DND-41 (cell line): ENCODE data around the gene GPR15.

Experiments
- ATAC-seq: fragments of 200-7000 bp; cut with Tn5 transposase; 3 replicates; pipeline ENCODE4 v1.9.1; 2021; ENCODE audit warnings: low read depth; ENCODE audit not compliant: insufficient read depth
- DNase-seq: peaks from one replicate; pipeline ENCODE4 v3.0.0-alpha.2; 2020
- H2AFZ ChIP-seq: 2 replicates; pipeline ENCODE4 v1.6.0; 2012; ENCODE audit warnings: low read depth, low read length
- H3K27ac ChIP-seq: 2 replicates; pipeline ENCODE4 v1.5.1; 2012; ENCODE audit warnings: low read length, inconsistent platforms
- H3K27me3 ChIP-seq: fragments of 200-600 bp; sonication (generic); 2 replicates; pipeline ENCODE4 v1.6.0; 2012; ENCODE audit warnings: low read length, mild to moderate bottlenecking, inconsistent platforms; ENCODE audit not compliant: insufficient read depth, poor library complexity
- H3K36me3 ChIP-seq: 2 replicates; pipeline ENCODE4 v1.5.1; 2012; ENCODE audit warnings: low read length, inconsistent platforms; ENCODE audit not compliant: insufficient read depth
- H3K4me1 ChIP-seq: 2 replicates; pipeline ENCODE4 v1.5.1; 2012; ENCODE audit warnings: mild to moderate bottlenecking, low read length; ENCODE audit not compliant: insufficient read depth
- H3K4me2 ChIP-seq: 2 replicates; pipeline ENCODE4 v1.6.0; 2012; ENCODE audit warnings: mild to moderate bottlenecking, moderate library complexity, low read length, inconsistent platforms; ENCODE audit not compliant: insufficient read depth
- H3K4me3 ChIP-seq, 2 experiments: fragments of 200-600 bp in 1 of 2; shearing (Covaris generic) in 1 of 2; 2 replicates each; pipeline ENCODE4 v1.5.1; 2012 to 2016; ENCODE audit warnings: inconsistent platforms in 2 of 2, low read length in 2 of 2, mild to moderate bottlenecking in 2 of 2, low read depth in 1 of 2, moderate library complexity in 1 of 2
- H3K79me2 ChIP-seq: 2 replicates; pipeline ENCODE4 v1.6.0; 2012; ENCODE audit warnings: low read length, inconsistent platforms; ENCODE audit not compliant: insufficient read depth
- H3K9ac ChIP-seq: 2 replicates; pipeline ENCODE4 v1.6.0; 2012; ENCODE audit warnings: low read depth, mild to moderate bottlenecking, inconsistent platforms, low read length, moderate library complexity
- H3K9me3 ChIP-seq: 2 replicates; pipeline ENCODE4 v1.5.1; 2012; ENCODE audit warnings: low read length, moderate library complexity, mild to moderate bottlenecking, inconsistent platforms; ENCODE audit not compliant: insufficient read depth, severe bottlenecking
- H4K20me1 ChIP-seq: 2 replicates; pipeline ENCODE4 v1.6.0; 2012; ENCODE audit warnings: low read length; ENCODE audit not compliant: insufficient read depth
- CTCF ChIP-seq: IDR thresholded peaks from 2 replicates; pipeline ENCODE4 v1.5.1; 2012; ENCODE audit warnings: borderline replicate concordance, low read length, moderate library complexity, mild to moderate bottlenecking; ENCODE audit not compliant: poor library complexity, severe bottlenecking; ENCODE audit errors: extremely low read depth
- EZH2 ChIP-seq: IDR thresholded peaks from 3 replicates; pipeline ENCODE4 v1.6.1; 2012; ENCODE audit warnings: borderline replicate concordance, low read depth, mild to moderate bottlenecking, moderate library complexity, low read length, inconsistent platforms; ENCODE audit not compliant: severe bottlenecking

GPR15 gene

DNA sequence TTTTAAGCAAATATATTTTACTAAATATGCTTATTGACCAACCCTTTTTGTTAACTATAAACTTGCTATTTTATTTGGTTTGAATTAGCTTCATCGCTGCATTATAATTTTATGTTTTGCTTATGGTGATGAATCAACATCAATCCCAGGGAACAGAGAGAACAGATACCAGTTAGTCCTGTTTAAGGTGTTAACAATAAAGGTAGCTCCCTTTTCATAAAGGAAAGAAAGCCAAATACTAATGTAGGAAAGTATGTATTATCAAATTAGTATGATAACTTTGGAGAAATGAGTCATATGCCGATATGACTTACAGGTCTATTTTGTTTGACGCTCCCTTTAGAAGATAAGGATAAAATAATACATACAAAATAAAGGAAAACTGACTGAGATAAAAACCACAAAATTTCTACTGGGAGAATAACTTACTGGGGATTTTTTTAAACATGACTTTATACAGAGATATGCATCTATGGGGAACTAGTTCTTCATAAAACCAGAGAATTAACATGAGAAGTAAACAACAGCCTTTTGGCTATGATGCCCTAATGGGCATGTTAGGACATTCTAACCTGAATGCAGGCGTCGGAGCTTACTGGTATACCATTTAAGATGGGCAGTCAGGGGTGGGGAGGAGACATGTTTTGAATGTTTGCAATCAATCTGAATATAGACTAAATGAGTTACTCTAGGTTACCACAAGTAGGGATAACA lies 29.8 kb upstream of the GPR15 start:
- Histone ChIP-seq H3K36me3 (no peaks in the 10 kb centered on the region), H3K27me3 (no peaks in the 10 kb centered on the region), H3K9me3 (no peaks in the 10 kb centered on the region), H3K4me3 (no peak overlapping the region), H3K4me2 (no peak overlapping the region), H2AFZ (no peak overlapping the region), H3K9ac (no peak overlapping the region), H3K4me1 (no peaks in the 10 kb centered on the region), H3K27ac (no peak overlapping the region), H4K20me1 (no peaks in the 10 kb centered on the region), H3K79me2 (no peaks in the 10 kb centered on the region)
- DNase-seq, result no peak
- no peak for ATAC-seq
- TF ChIP-seq EZH2 (no peak), CTCF (no peak)

DNA sequence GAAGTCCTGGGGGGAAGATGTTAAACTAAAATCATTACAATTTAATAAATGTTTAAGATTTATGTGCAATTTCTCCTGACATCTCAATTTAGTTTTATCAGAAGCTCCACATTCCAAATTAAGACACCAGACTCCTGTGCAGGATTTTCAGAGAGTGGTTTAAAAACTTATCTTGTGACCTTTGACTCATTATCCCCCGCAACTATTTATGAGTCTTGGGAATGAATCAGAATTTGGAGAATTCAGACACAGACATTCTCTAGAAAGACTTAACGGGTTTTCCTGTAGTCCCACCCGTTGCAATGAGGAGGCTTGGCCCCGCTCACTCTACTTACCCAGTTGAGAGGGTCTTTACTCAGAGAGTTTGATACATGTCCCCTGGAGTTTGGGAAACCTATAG lies 27.2 kb upstream of the GPR15 start:
- H3K36me3 ChIP-seq, result no peaks in the 10 kb centered on the region
- H3K27me3 ChIP-seq, result no peaks in the 10 kb centered on the region
- H4K20me1 ChIP-seq, result no peaks in the 10 kb centered on the region
- H3K4me1 ChIP-seq, result no peaks in the 10 kb centered on the region
- no peaks in the 10 kb centered on the region for H3K79me2 ChIP-seq
- DNase-seq, result no peak
- H3K4me2 ChIP-seq, result no peak overlapping the region
- no peak overlapping the region for H2AFZ ChIP-seq
- no peak overlapping the region for H3K27ac ChIP-seq
- no peaks in the 10 kb centered on the region for H3K9me3 ChIP-seq
- H3K4me3 ChIP-seq, result no peak overlapping the region
- TF ChIP-seq CTCF (no peak), EZH2 (no peak)
- ATAC-seq, result no peak
- H3K9ac ChIP-seq, result no peak overlapping the region

GRCh38 chr3:98508582-98508981 lies 23.2 kb upstream of the GPR15 start:
- TF ChIP-seq CTCF (no peak), EZH2 (no peak)

GRCh38 chr3:98512576-98512975 lies 19.2 kb upstream of the GPR15 start:
- no peaks in the 10 kb centered on the region for H3K79me2 ChIP-seq
- H3K4me1 ChIP-seq, result no peaks in the 10 kb centered on the region
- TF ChIP-seq EZH2 (no peak), CTCF (no peak)
- H2AFZ ChIP-seq, result no peak overlapping the region
- H3K9me3 ChIP-seq, result no peaks in the 10 kb centered on the region
- peaks cover 27% of the 10 kb centered on the region for H3K36me3 ChIP-seq
- H3K27me3 ChIP-seq, result no peaks in the 10 kb centered on the region
- no peak overlapping the region for H3K27ac ChIP-seq
- H3K4me2 ChIP-seq, result no peak overlapping the region
- H3K9ac ChIP-seq, result no peak overlapping the region
- no peak overlapping the region for H3K4me3 ChIP-seq
- DNase-seq (no peak), ATAC-seq (no peak)
- no peaks in the 10 kb centered on the region for H4K20me1 ChIP-seq

More at GRCh38 chr3:98508582-98508981, 23.2 kb upstream of the GPR15 start:
- no peaks in the 10 kb centered on the region for H3K79me2 ChIP-seq
- no peak overlapping the region for H3K4me3 ChIP-seq
- H3K27ac ChIP-seq, result no peak overlapping the region
- no peaks in the 10 kb centered on the region for H3K4me1 ChIP-seq
- no peaks in the 10 kb centered on the region for H3K9me3 ChIP-seq
- H3K4me2 ChIP-seq, result no peak overlapping the region
- no peaks in the 10 kb centered on the region for H4K20me1 ChIP-seq
- no peaks in the 10 kb centered on the region for H3K27me3 ChIP-seq
- no peak for DNase-seq
- no peaks in the 10 kb centered on the region for H3K36me3 ChIP-seq
- H2AFZ ChIP-seq, result no peak overlapping the region
- H3K9ac ChIP-seq, result no peak overlapping the region
- ATAC-seq, result no peak
